A673 (cell line): ENCODE results near the gene SENP2.

Experiments used
- CTCF ChIP-seq: fragments of 300-800, 200-600 bp; sonication (generic); conservative IDR thresholded peaks from 2 replicates; pipeline ENCODE4 v1.5.1; 2017; ENCODE audit warnings: low read depth, mild to moderate bottlenecking, antibody characterized with exemption, low read length, moderate library complexity, mixed read lengths
- EZH2 ChIP-seq: fragments of 200-600 bp; sonication (generic); IDR thresholded peaks from 2 replicates; pipeline ENCODE4 v1.6.1; 2017; ENCODE audit warnings: borderline replicate concordance, low read depth, mild to moderate bottlenecking, mixed read lengths, antibody characterized with exemption, low read length; ENCODE audit not compliant: poor library complexity, severe bottlenecking

- no peak for TF ChIP-seq CTCF
- TF ChIP-seq EZH2, result no peak
Measured at GRCh38 chr3:185646382-185647133, 60.5 kb downstream of the SENP2 start.
